CD14-positive monocyte (primary cell): Measurements from ENCODE around the gene CTNND2. TPM values are rescaled to one million over a fixed set of nuclear protein-coding genes. Genes with fewer than 3 reads are reported as not detected.

Source experiments
- DNase-seq, 3 donors: peaks; one replicate each; pipeline ENCODE4 v3.0.0-alpha.2; 2011 to 2022
- H2AFZ ChIP-seq: 2 replicates; pipeline ENCODE4 v1.6.0; 2012; ENCODE audit warnings: mild to moderate bottlenecking, low read depth, low read length, inconsistent platforms; ENCODE audit not compliant: insufficient read depth, poor library complexity, severe bottlenecking
- H3K27ac ChIP-seq, 2 donors: 1 replicate in 1 of 2; 2 replicates in 1 of 2; pipeline ENCODE4 v1.5.1; 2012 to 2013; ENCODE audit warnings: low read length in 2 of 2, control low read depth in 1 of 2, inconsistent platforms in 1 of 2, low read depth in 1 of 2, mild to moderate bottlenecking in 1 of 2
- H3K27me3 ChIP-seq, 2 donors: one replicate each; pipeline versions ENCODE4 v1.6.0 to v1.6.1; 2011 to 2013; ENCODE audit warnings: low read length in 2 of 2; ENCODE audit not compliant: control insufficient read depth in 2 of 2, insufficient read depth in 2 of 2
- H3K36me3 ChIP-seq, 2 donors: replicated peaks in 1 of 2; 1 replicate in 1 of 2; 2 replicates in 1 of 2; pipeline versions ENCODE4 v1.5.1 to v1.6.1; 2012 to 2013; ENCODE audit warnings: low read length in 2 of 2, control low read depth in 1 of 2, inconsistent platforms in 1 of 2, mild to moderate bottlenecking in 1 of 2; ENCODE audit not compliant: insufficient read depth in 2 of 2, control insufficient read depth in 1 of 2
- H3K4me1 ChIP-seq, 2 donors: 1 replicate in 1 of 2; 2 replicates in 1 of 2; pipeline versions ENCODE4 v1.5.1 to v1.6.1; 2012 to 2013; ENCODE audit warnings: low read length in 2 of 2, control low read depth in 1 of 2, inconsistent platforms in 1 of 2, mild to moderate bottlenecking in 1 of 2, moderate library complexity in 1 of 2; ENCODE audit not compliant: insufficient read depth in 2 of 2, control insufficient read depth in 1 of 2
- H3K4me2 ChIP-seq: replicated peaks from 2 replicates; pipeline ENCODE3; 2012; ENCODE audit warnings: low read length, moderate library complexity, mild to moderate bottlenecking; ENCODE audit not compliant: poor library complexity, severe bottlenecking; ENCODE audit errors: extremely low read depth
- H3K4me3 ChIP-seq, 3 experiments: fragments of 200-600 bp in 1 of 3; sonication (generic) in 1 of 3; replicated peaks in 1 of 3; 1 replicate in 2 of 3; 2 replicates in 1 of 3; pipeline ENCODE4 v1.5.1; 2011 to 2013; ENCODE audit warnings: low read length in 3 of 3, mild to moderate bottlenecking in 3 of 3, control low read depth in 2 of 3, low read depth in 2 of 3, inconsistent platforms in 1 of 3, moderate library complexity in 1 of 3
- H3K79me2 ChIP-seq: 2 replicates; pipeline ENCODE4 v1.6.0; 2012; ENCODE audit warnings: mild to moderate bottlenecking, control low read depth, inconsistent platforms, low read length, moderate library complexity; ENCODE audit not compliant: insufficient read depth
- H3K9ac ChIP-seq: 2 replicates; pipeline ENCODE4 v1.6.0; 2017; ENCODE audit warnings: low read length, mild to moderate bottlenecking; ENCODE audit not compliant: insufficient read depth, poor library complexity, severe bottlenecking
- H3K9me3 ChIP-seq, 2 donors: replicated peaks in 1 of 2; 1 replicate in 1 of 2; 2 replicates in 1 of 2; pipeline versions ENCODE4 v1.5.1 to v1.6.1; 2012 to 2013; ENCODE audit warnings: low read length in 2 of 2, control low read depth in 1 of 2; ENCODE audit not compliant: control insufficient read depth in 1 of 2, insufficient read depth in 1 of 2
- H4K20me1 ChIP-seq: 2 replicates; pipeline ENCODE4 v1.6.0; 2012; ENCODE audit warnings: mild to moderate bottlenecking, low read length, control low read depth, moderate library complexity; ENCODE audit not compliant: insufficient read depth
- H3K27ac Mint-ChIP-seq, 7 donors: one replicate each; pipeline ENCODE4 v1.8.0; 2020; ENCODE audit warnings: mild to moderate bottlenecking in 7 of 7, mixed read lengths in 7 of 7, moderate library complexity in 6 of 7, inconsistent platforms in 2 of 7
- H3K27me3 Mint-ChIP-seq, 3 donors: one replicate each; pipeline ENCODE4 v1.8.0; 2021 to 2022; ENCODE audit warnings: low read depth in 3 of 3, mild to moderate bottlenecking in 3 of 3, mixed read lengths in 3 of 3, moderate library complexity in 3 of 3, inconsistent platforms in 1 of 3
- H3K36me3 Mint-ChIP-seq, 2 donors: one replicate each; pipeline ENCODE4 v1.8.0; 2020; ENCODE audit warnings: mixed read lengths in 2 of 2, inconsistent platforms in 1 of 2, mild to moderate bottlenecking in 1 of 2
- H3K4me1 Mint-ChIP-seq: one replicate; pipeline ENCODE4 v1.8.0; 2020; ENCODE audit warnings: mild to moderate bottlenecking, mixed read lengths
- H3K4me3 Mint-ChIP-seq, 2 donors: one replicate each; pipeline ENCODE4 v1.8.0; 2020; ENCODE audit warnings: mild to moderate bottlenecking in 2 of 2, mixed read lengths in 2 of 2, moderate library complexity in 1 of 2
- H3K9me3 Mint-ChIP-seq, 7 donors: one replicate each; pipeline ENCODE4 v1.8.0; 2020 to 2022; ENCODE audit warnings: mixed read lengths in 7 of 7, mild to moderate bottlenecking in 6 of 7, moderate library complexity in 6 of 7, inconsistent platforms in 2 of 7
- WGBS: methylation state at CpG from one replicate; pipeline ENCODE4 v1.1.5; 2013; ENCODE audit warnings: missing lambda C conversion rate; ENCODE audit not compliant: insufficient coverage; 5-methylcytosine and 5-hydroxymethylcytosine counted together
- intact Hi-C, 2 donors: fragments of 100-400 bp; cut with micrococcal nuclease; formaldehyde crosslinking; loops; one replicate each; pipeline versions ENCODE4 v1.15.0 to v1.15.1; 2023
- polyA plus RNA-seq, 3 donors: library from polyadenylated mRNA; depleted of rRNA in 1 of 3; unstranded in 2 of 3; stranded (reverse) in 1 of 3; fragments of 300-500 nt in 2 of 3; fragments of >200 nt in 1 of 3; fragmentation: Illumina TruSeq in 2 of 3; gene quantifications; 1 replicate in 2 of 3; 2 replicates in 1 of 3; pipeline ENCODE4 v1.2.3, GENCODE V29; 2012 to 2021
- TF ChIP-seq, protein P1 (sequence below): fragments of 200-600 bp; IDR thresholded peaks from one replicate; pipeline ENCODE4 v1.8.0; 2022; ENCODE audit warnings: antibody characterized with exemption, mild to moderate bottlenecking

CTNND2 gene
- polyA plus RNA-seq, 3 donors, result not detected

DNA sequence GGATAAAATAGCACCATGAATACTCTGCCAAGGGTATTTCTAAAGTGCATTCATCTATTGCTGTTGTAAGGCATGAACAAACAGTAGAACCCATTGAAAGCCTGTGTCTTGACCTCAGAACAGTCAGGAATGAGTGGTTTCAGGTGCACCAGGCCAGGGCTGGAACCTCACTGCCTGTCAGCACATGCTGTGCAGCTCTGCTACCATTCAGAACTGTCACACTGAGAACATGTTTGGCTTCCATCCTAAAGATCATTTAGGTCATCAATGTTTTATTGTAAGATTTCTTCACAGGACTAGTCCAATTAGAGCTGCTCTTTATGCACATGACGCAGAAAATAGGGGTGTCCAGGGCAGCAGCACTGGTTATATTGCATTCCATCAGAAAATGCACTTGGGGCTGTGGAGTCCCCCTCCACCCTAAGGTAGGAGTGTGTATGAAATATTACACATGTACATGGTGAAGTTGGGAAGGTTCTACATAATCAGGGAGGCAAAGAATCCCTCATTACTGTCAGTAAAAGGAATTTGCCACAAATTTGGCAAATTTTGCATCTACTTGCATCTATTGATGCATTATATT, 408.0 kb downstream of the CTNND2 start:
- TF ChIP-seq, protein P1, sequence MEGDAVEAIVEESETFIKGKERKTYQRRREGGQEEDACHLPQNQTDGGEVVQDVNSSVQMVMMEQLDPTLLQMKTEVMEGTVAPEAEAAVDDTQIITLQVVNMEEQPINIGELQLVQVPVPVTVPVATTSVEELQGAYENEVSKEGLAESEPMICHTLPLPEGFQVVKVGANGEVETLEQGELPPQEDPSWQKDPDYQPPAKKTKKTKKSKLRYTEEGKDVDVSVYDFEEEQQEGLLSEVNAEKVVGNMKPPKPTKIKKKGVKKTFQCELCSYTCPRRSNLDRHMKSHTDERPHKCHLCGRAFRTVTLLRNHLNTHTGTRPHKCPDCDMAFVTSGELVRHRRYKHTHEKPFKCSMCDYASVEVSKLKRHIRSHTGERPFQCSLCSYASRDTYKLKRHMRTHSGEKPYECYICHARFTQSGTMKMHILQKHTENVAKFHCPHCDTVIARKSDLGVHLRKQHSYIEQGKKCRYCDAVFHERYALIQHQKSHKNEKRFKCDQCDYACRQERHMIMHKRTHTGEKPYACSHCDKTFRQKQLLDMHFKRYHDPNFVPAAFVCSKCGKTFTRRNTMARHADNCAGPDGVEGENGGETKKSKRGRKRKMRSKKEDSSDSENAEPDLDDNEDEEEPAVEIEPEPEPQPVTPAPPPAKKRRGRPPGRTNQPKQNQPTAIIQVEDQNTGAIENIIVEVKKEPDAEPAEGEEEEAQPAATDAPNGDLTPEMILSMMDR, result no peak
- Histone ChIP-seq H3K36me3 (no peaks in the 10 kb centered on the region), H3K9ac (no peak overlapping the region), H3K27me3 (no peaks in the 10 kb centered on the region), H3K9me3 (no peaks in the 10 kb centered on the region), H2AFZ (no peak overlapping the region), H3K4me2 (no peak overlapping the region), H4K20me1 (no peaks in the 10 kb centered on the region), H3K4me3 (no peak overlapping the region), H3K27ac (no peak overlapping the region), H3K79me2 (no peaks in the 10 kb centered on the region), H3K4me1 (no peaks in the 10 kb centered on the region)
- H3K27ac Mint-ChIP-seq, result no peak overlapping the region
- no peaks in the 10 kb centered on the region for H3K27me3 Mint-ChIP-seq
- H3K4me3 Mint-ChIP-seq, result no peak overlapping the region
- H3K4me1 Mint-ChIP-seq, result no peaks in the 10 kb centered on the region
- H3K36me3 Mint-ChIP-seq, result no peaks in the 10 kb centered on the region
- no peak for DNase-seq
- 86% methylated on average over 1 of the region's 1 CpG for WGBS
- intact Hi-C loops, result no loop called here
- H3K9me3 Mint-ChIP-seq, result peaks cover 0 to 2% (median 0%) of the 10 kb centered on the region in 7 donors

DNA sequence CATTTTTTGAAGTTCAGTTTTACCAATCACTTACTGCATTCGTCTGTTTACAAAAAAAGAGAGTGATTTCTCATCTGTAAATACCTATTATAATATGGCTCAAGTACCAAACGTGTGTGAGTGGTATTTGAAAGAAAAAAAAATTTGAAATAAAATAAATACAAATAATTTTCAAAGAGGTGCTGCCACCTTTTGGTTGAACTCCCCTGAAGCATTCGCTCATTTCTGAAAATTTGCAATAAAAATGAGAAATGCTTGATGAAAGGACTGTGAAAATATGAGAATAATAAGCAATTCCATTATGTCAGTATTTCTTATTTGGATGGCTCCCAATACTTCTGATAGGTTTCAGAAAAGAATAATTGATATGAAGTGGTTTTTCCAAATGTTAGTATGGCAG, 409.9 kb downstream of the CTNND2 start:
- TF ChIP-seq, protein P1, result peak; percentile 30
- Histone ChIP-seq H3K9ac (no peak overlapping the region), H3K79me2 (no peaks in the 10 kb centered on the region), H3K4me3 (no peak overlapping the region), H2AFZ (no peak overlapping the region), H3K36me3 (no peaks in the 10 kb centered on the region), H3K27ac (no peak overlapping the region), H3K4me1 (no peaks in the 10 kb centered on the region), H3K4me2 (no peak overlapping the region), H3K9me3 (no peaks in the 10 kb centered on the region), H3K27me3 (no peaks in the 10 kb centered on the region), H4K20me1 (no peaks in the 10 kb centered on the region)
- H3K36me3 Mint-ChIP-seq, result no peaks in the 10 kb centered on the region
- H3K4me1 Mint-ChIP-seq, result no peaks in the 10 kb centered on the region
- no peak overlapping the region for H3K27ac Mint-ChIP-seq
- WGBS, result 60% methylated on average over 1 of the region's 3 CpGs
- no peaks in the 10 kb centered on the region for H3K27me3 Mint-ChIP-seq
- no peak for DNase-seq
- peaks cover 0 to 2% (median 0%) of the 10 kb centered on the region in 7 donors for H3K9me3 Mint-ChIP-seq
- H3K4me3 Mint-ChIP-seq, result no peak overlapping the region
- intact Hi-C loops, result no loop called here
